H1 (cell line): ENCODE results near the gene EVI5. TPM values are rescaled to one million over a fixed set of nuclear protein-coding genes. Genes with fewer than 3 reads are reported as not detected.

Experiments used
- CTCF ChIA-PET: fragments of 300-600 bp; sonication (Branson Sonifier 250); formaldehyde crosslinking; loops from one replicate; lab custom pipeline; 2021; ENCODE audit not compliant: partially characterized antibody; lab: Charles Lee
- POLR2A ChIA-PET: fragments of 300-600 bp; sonication (Branson Sonifier 250); formaldehyde crosslinking; loops from one replicate; lab custom pipeline; 2021; ENCODE audit warnings: inconsistent platforms; ENCODE audit not compliant: partially characterized antibody; lab: Charles Lee
- DNase-seq, 2 experiments: peaks; one replicate each; pipeline versions ENCODE4 v3.0.0 to v3.0.0-alpha.2; 2010 to 2022; ENCODE audit warnings: low spot score in 2 of 2, low read depth in 1 of 2, mixed read lengths in 1 of 2
- FAIRE-seq: peaks from 2 replicates; lab custom pipeline; 2011; peaks lifted over from hg19 to GRCh38; lab: Jason Lieb, UNC
- H2AFZ ChIP-seq: 2 replicates; pipeline ENCODE4 v1.8.1; 2012; ENCODE audit warnings: low read length, inconsistent platforms
- H2AK5ac ChIP-seq: 2 replicates; pipeline ENCODE4 v1.6.1; 2013; ENCODE audit warnings: low read depth, low read length
- H2BK120ac ChIP-seq: replicated peaks from 2 replicates; pipeline ENCODE3; 2013; ENCODE audit warnings: low read depth, low read length, inconsistent platforms
- H2BK12ac ChIP-seq: 2 replicates; pipeline ENCODE4 v1.6.1; 2013; ENCODE audit warnings: low read depth, low read length
- H2BK15ac ChIP-seq: 2 replicates; pipeline ENCODE4 v1.6.1; 2013; ENCODE audit warnings: low read length
- H2BK20ac ChIP-seq: 2 replicates; pipeline ENCODE4 v1.6.1; 2013; ENCODE audit warnings: low read length
- H2BK5ac ChIP-seq: 2 replicates; pipeline ENCODE4 v1.6.1; 2013; ENCODE audit warnings: low read depth, low read length
- H3K14ac ChIP-seq: 2 replicates; pipeline ENCODE4 v1.6.1; 2013; ENCODE audit warnings: inconsistent platforms; ENCODE audit not compliant: insufficient read length
- H3K18ac ChIP-seq: 2 replicates; pipeline ENCODE4 v1.6.1; 2013; ENCODE audit warnings: low read length; ENCODE audit errors: extremely low read depth
- H3K23ac ChIP-seq: 2 replicates; pipeline ENCODE4 v1.6.1; 2013; ENCODE audit warnings: inconsistent platforms; ENCODE audit not compliant: insufficient read length
- H3K23me2 ChIP-seq: 2 replicates; pipeline ENCODE4 v1.6.1; 2013; ENCODE audit warnings: low read depth, low read length
- H3K27ac ChIP-seq: 2 replicates; pipeline ENCODE4 v1.6.1; 2011; ENCODE audit warnings: low read depth, low read length, inconsistent platforms
- H3K27me3 ChIP-seq, 4 experiments: replicated peaks in 1 of 4; 1 replicate in 1 of 4; 2 replicates in 3 of 4; pipeline versions ENCODE4 v1.6.1 to v1.8.1; 2011 to 2013; ENCODE audit warnings: low read length in 3 of 4, mild to moderate bottlenecking in 3 of 4, inconsistent platforms in 2 of 4, mixed read lengths in 2 of 4, moderate library complexity in 1 of 4; ENCODE audit not compliant: control insufficient read depth in 3 of 4, insufficient read depth in 3 of 4; ENCODE audit errors: extremely low read depth in 1 of 4
- H3K36me3 ChIP-seq, 4 experiments: 2 replicates each; pipeline versions ENCODE4 v1.6.1 to v1.8.1; 2011 to 2013; ENCODE audit warnings: mild to moderate bottlenecking in 4 of 4, low read length in 3 of 4, moderate library complexity in 2 of 4, control low read depth in 1 of 4, inconsistent platforms in 1 of 4; ENCODE audit not compliant: insufficient read depth in 4 of 4, control insufficient read depth in 2 of 4
- H3K4ac ChIP-seq: replicated peaks from 2 replicates; pipeline ENCODE3; 2013; ENCODE audit warnings: low read length, low read depth, mixed read lengths, inconsistent platforms; ENCODE audit not compliant: insufficient read length
- H3K4me1 ChIP-seq, 4 experiments: replicated peaks in 1 of 4; 1 replicate in 1 of 4; 2 replicates in 3 of 4; pipeline versions ENCODE4 v1.6.1 to v1.8.1; 2011 to 2013; ENCODE audit warnings: low read length in 3 of 4, inconsistent platforms in 2 of 4, mixed read lengths in 1 of 4; ENCODE audit not compliant: insufficient read depth in 4 of 4, control insufficient read depth in 3 of 4
- H3K4me2 ChIP-seq, 2 experiments: 2 replicates each; pipeline versions ENCODE4 v1.6.1 to v1.8.1; 2011 to 2013; ENCODE audit warnings: low read depth in 2 of 2, low read length in 2 of 2, control low read depth in 1 of 2, inconsistent platforms in 1 of 2, mild to moderate bottlenecking in 1 of 2; ENCODE audit not compliant: insufficient read depth in 1 of 2
- H3K4me3 ChIP-seq, 4 experiments: fragments of 200-600, 300-600 bp in 1 of 4; sonication (generic), shearing (Covaris generic), sonication (Bioruptor Twin) in 1 of 4; 2 replicates each; pipeline versions ENCODE4 v1.5.1 to v1.8.1; 2011 to 2016; ENCODE audit warnings: low read length in 4 of 4, low read depth in 3 of 4, control low read depth in 2 of 4, inconsistent platforms in 2 of 4, mild to moderate bottlenecking in 2 of 4, mixed read lengths in 1 of 4, moderate library complexity in 1 of 4; ENCODE audit not compliant: insufficient read depth in 2 of 4; ENCODE audit errors: extremely low read depth in 1 of 4
- H3K56ac ChIP-seq: replicated peaks from 2 replicates; pipeline ENCODE3; 2013; ENCODE audit warnings: low read depth, mild to moderate bottlenecking, mixed read lengths, low read length, inconsistent platforms; ENCODE audit not compliant: insufficient read length
- H3K79me1 ChIP-seq: 2 replicates; pipeline ENCODE4 v1.6.1; 2013; ENCODE audit warnings: low read depth, low read length, control low read depth
- H3K79me2 ChIP-seq, 2 experiments: 2 replicates each; pipeline versions ENCODE4 v1.6.1 to v1.8.1; 2012 to 2013; ENCODE audit warnings: low read length in 2 of 2, mild to moderate bottlenecking in 2 of 2, inconsistent platforms in 1 of 2; ENCODE audit not compliant: insufficient read depth in 2 of 2, control insufficient read depth in 1 of 2
- H3K9ac ChIP-seq, 4 experiments: replicated peaks in 1 of 4; 1 replicate in 1 of 4; 2 replicates in 3 of 4; pipeline versions ENCODE4 v1.6.1 to v1.8.1; 2011 to 2013; ENCODE audit warnings: low read depth in 3 of 4, low read length in 3 of 4, control low read depth in 2 of 4, mild to moderate bottlenecking in 2 of 4, moderate library complexity in 2 of 4, inconsistent platforms in 1 of 4; ENCODE audit errors: extremely low read depth in 1 of 4
- H3K9me3 ChIP-seq, 2 experiments: 2 replicates each; pipeline versions ENCODE4 v1.6.1 to v1.8.1; 2012 to 2013; ENCODE audit warnings: mild to moderate bottlenecking in 2 of 2, moderate library complexity in 2 of 2, control low read depth in 1 of 2, inconsistent platforms in 1 of 2, low read depth in 1 of 2, low read length in 1 of 2, mixed read lengths in 1 of 2; ENCODE audit not compliant: insufficient read depth in 2 of 2
- H4K20me1 ChIP-seq, 2 experiments: replicated peaks in 1 of 2; 2 replicates each; pipeline versions ENCODE3 to v1.8.1; 2011 to 2013; ENCODE audit warnings: inconsistent platforms in 2 of 2, low read length in 2 of 2, mild to moderate bottlenecking in 1 of 2; ENCODE audit not compliant: insufficient read depth in 2 of 2, control insufficient read depth in 1 of 2
- H4K5ac ChIP-seq: 2 replicates; pipeline ENCODE4 v1.6.1; 2013; ENCODE audit warnings: low read length, low read depth, mixed read lengths, inconsistent platforms; ENCODE audit not compliant: insufficient read length
- H4K8ac ChIP-seq: 2 replicates; pipeline ENCODE4 v1.8.0; 2013; ENCODE audit warnings: mild to moderate bottlenecking, moderate library complexity, low read length, inconsistent platforms; ENCODE audit not compliant: insufficient read depth; ENCODE audit errors: extremely low read depth
- H4K91ac ChIP-seq: replicated peaks from 2 replicates; pipeline ENCODE3; 2013; ENCODE audit warnings: low read length, mixed read lengths, inconsistent platforms; ENCODE audit not compliant: insufficient read length
- CBX8 ChIP-seq: fragments of 300-800, 300-1000 bp; sonication (generic); IDR thresholded peaks from 2 replicates; pipeline ENCODE4 v1.7.1; 2016; ENCODE audit warnings: low read depth, low read length, borderline replicate concordance
- JUN ChIP-seq: IDR thresholded peaks from 2 replicates; pipeline ENCODE4 v1.6.1; 2011; ENCODE audit warnings: low read depth, mild to moderate bottlenecking, improper control_type of control experiment, low read length
- POLR2AphosphoS5 ChIP-seq: IDR thresholded peaks from 2 replicates; pipeline ENCODE4 v1.6.1; 2011; ENCODE audit warnings: low read depth, low read length
- RBBP5 ChIP-seq: IDR thresholded peaks from 2 replicates; pipeline ENCODE4 v1.7.1; 2012; ENCODE audit warnings: low read depth, mild to moderate bottlenecking, inconsistent platforms, low read length, moderate library complexity, borderline replicate concordance
- RXRA ChIP-seq: IDR thresholded peaks from 2 replicates; pipeline ENCODE4 v1.6.1; 2011; ENCODE audit warnings: low read depth, mild to moderate bottlenecking, low read length, moderate library complexity; ENCODE audit not compliant: insufficient read depth
- SIX5 ChIP-seq: IDR thresholded peaks from 2 replicates; pipeline ENCODE4 v1.6.1; 2011; ENCODE audit warnings: mild to moderate bottlenecking, low read depth, low read length
- SP1 ChIP-seq: IDR thresholded peaks from 2 replicates; pipeline ENCODE4 v1.6.1; 2011; ENCODE audit warnings: low read depth, low read length
- SRF ChIP-seq: IDR thresholded peaks from 2 replicates; pipeline ENCODE4 v1.6.1; 2011; ENCODE audit warnings: mild to moderate bottlenecking, low read depth, low read length, moderate library complexity
- SUZ12 ChIP-seq: fragments of 200-600 bp; sonication (generic); IDR thresholded peaks from 2 replicates; pipeline ENCODE4 v1.6.1; 2012; ENCODE audit warnings: mild to moderate bottlenecking, inconsistent platforms, low read length, moderate library complexity, mixed read lengths
- TAF1 ChIP-seq: IDR thresholded peaks from 2 replicates; pipeline ENCODE4 v1.6.1; 2011; ENCODE audit warnings: mild to moderate bottlenecking, low read depth, low read length
- USF2 ChIP-seq: IDR thresholded peaks from 2 replicates; pipeline ENCODE4 v1.6.1; 2011; ENCODE audit warnings: low read length, improper control_type of control experiment
- WGBS, 2 experiments: shearing (Covaris generic) in 1 of 2; methylation state at CpG; one replicate each; pipeline versions ENCODE4 v1.1.6 to v1.1.7; 2013 to 2015; ENCODE audit warnings: low lambda C conversion rate in 2 of 2, mixed read lengths in 2 of 2, inconsistent platforms in 1 of 2, low coverage in 1 of 2, missing lambda C conversion rate in 1 of 2; ENCODE audit not compliant: insufficient replicate concordance in 2 of 2, insufficient coverage in 1 of 2, insufficient read length in 1 of 2; ENCODE audit errors: extremely low coverage in 1 of 2, missing lambda C conversion rate in 1 of 2; 5-methylcytosine and 5-hydroxymethylcytosine counted together
- polyA plus RNA-seq, 7 experiments: library from polyadenylated mRNA; depleted of rRNA in 3 of 7; stranded (reverse) in 5 of 7; unstranded in 2 of 7; fragments of >200 nt in 5 of 7; fragments of 200-250 nt in 2 of 7; gene quantifications; 1 replicate in 5 of 7; 2 replicates in 1 of 7; 4 replicates in 1 of 7; pipeline versions ENCODE4 v1.2.1 to v1.2.3, GENCODE V29; 2011 to 2013; ENCODE audit warnings: missing spikeins in 2 of 7, mixed read lengths in 2 of 7
- total RNA-seq: library from RNA; stranded (reverse); fragmentation: NEBNext Ultra II Directional; extraction: Animal tissue kit (Norgen Biotek cat#: 25700); gene quantifications from 2 replicates; pipeline ENCODE4 v1.2.1, GENCODE V29; 2021
- TF ChIP-seq, protein P1 (sequence below): IDR thresholded peaks from 2 replicates; pipeline ENCODE4 v1.6.1; 2012; ENCODE audit warnings: inconsistent platforms

EVI5 gene
- total and polyA plus RNA-seq, 2 of the 8 experiments (the other 6 are each of a cell fraction or from before 2014, with no cell fraction given), result 1.7 to 13.7 TPM

DNA sequence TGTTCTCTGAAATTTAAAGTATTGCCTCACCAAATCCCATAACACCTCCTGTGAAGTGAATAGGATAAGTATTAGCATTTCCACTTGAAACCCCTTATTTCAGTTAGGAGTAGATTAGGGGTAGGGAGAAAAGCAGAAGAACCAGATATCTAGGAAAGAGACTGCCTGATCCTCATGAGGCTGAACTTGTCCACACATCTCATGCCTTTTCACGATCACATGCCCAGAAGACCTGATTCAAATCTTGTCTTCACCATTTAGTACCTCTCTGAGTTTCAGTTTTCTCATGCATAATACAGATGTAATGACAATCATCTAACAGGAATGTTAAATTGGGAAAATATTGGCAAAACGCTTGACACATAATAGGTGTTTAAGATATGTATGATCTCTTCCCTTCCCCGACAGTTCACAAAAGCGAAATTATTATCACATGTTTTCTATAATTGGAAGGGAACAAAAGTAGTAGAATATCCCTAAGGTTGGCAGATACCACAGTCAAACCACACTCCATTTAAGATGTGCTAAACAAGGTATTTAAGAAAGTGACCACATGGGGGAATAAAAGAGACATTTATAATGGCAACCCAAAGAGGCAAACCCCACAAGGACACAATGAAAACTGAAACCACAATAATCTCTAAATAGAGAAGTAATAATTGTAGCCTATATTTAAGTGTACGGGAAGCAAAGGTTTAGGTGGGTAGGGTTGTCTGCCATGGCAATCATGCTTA lies 323.4 kb downstream of the EVI5 start:
- no peak overlapping the region for H3K4me3 ChIP-seq
- H2AK5ac ChIP-seq, result no peak overlapping the region
- H3K27ac ChIP-seq, result no peak overlapping the region
- no peak overlapping the region for H4K91ac ChIP-seq
- WGBS, 2 experiments, result 85% methylated on average over 5 of the region's 5 CpGs; no CpG with 5 or more reads in 1 of the 2 experiments
- H3K79me2 ChIP-seq, result no peaks in the 10 kb centered on the region
- no peak overlapping the region for H3K56ac ChIP-seq
- H2BK20ac ChIP-seq, result no peak overlapping the region
- H3K4ac ChIP-seq, result no peak overlapping the region
- H3K9ac ChIP-seq, result no peak overlapping the region
- H3K9me3 ChIP-seq, result no peaks in the 10 kb centered on the region
- H3K79me1 ChIP-seq, result no peaks in the 10 kb centered on the region
- no peak overlapping the region for H4K8ac ChIP-seq
- H2BK120ac ChIP-seq, result no peak overlapping the region
- no peaks in the 10 kb centered on the region for H3K27me3 ChIP-seq
- no peaks in the 10 kb centered on the region for H4K20me1 ChIP-seq
- ChIA-PET CTCF (interaction anchor here (0.6 to 1.8 kb wide), 2 partner anchors 24 to 1199 kb away, joined by 3 to 5 read pairs; no protein-coding TSS in a partner anchor), POLR2A (no interaction called here)
- no peak for DNase-seq
- H3K14ac ChIP-seq, result no peak overlapping the region
- H3K23ac ChIP-seq, result no peak overlapping the region
- H2BK12ac ChIP-seq, result no peak overlapping the region
- no peak overlapping the region for H4K5ac ChIP-seq
- no peaks in the 10 kb centered on the region for H3K23me2 ChIP-seq
- H3K18ac ChIP-seq, result no peak overlapping the region
- no peaks in the 10 kb centered on the region for H3K4me1 ChIP-seq
- H3K4me2 ChIP-seq, result no peak overlapping the region
- no peak overlapping the region for H2AFZ ChIP-seq
- no peaks in the 10 kb centered on the region for H3K36me3 ChIP-seq
- no peak for FAIRE-seq
- no peak overlapping the region for H2BK5ac ChIP-seq
- H2BK15ac ChIP-seq, result no peak overlapping the region
- TF ChIP-seq, protein P1, sequence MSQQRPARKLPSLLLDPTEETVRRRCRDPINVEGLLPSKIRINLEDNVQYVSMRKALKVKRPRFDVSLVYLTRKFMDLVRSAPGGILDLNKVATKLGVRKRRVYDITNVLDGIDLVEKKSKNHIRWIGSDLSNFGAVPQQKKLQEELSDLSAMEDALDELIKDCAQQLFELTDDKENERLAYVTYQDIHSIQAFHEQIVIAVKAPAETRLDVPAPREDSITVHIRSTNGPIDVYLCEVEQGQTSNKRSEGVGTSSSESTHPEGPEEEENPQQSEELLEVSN, result no peak
- TF ChIP-seq SRF (no peak), SUZ12 (no peak), SP1 (no peak), POLR2AphosphoS5 (no peak), RXRA (no peak), CBX8 (no peak), USF2 (no peak), SIX5 (no peak), RBBP5 (no peak), JUN (no peak), TAF1 (no peak)
